Fibroblast of lung (primary cell): Measurements from ENCODE around the gene WRAP73.

Experiments used
- EZH2 ChIP-seq: IDR thresholded peaks from 2 replicates; pipeline ENCODE4 v1.5.1; 2012; ENCODE audit warnings: low read length, control low read depth, mild to moderate bottlenecking; ENCODE audit errors: missing control alignments
- TF ChIP-seq, protein P1 (sequence below), 2 donors: IDR thresholded peaks in 1 of 2; conservative IDR thresholded peaks in 1 of 2; 1 replicate in 1 of 2; 2 replicates in 1 of 2; pipeline ENCODE4 v1.5.1; 2011 to 2012; ENCODE audit warnings: low read length in 2 of 2, control low read depth in 1 of 2, inconsistent platforms in 1 of 2, low read depth in 1 of 2, mild to moderate bottlenecking in 1 of 2

DNA sequence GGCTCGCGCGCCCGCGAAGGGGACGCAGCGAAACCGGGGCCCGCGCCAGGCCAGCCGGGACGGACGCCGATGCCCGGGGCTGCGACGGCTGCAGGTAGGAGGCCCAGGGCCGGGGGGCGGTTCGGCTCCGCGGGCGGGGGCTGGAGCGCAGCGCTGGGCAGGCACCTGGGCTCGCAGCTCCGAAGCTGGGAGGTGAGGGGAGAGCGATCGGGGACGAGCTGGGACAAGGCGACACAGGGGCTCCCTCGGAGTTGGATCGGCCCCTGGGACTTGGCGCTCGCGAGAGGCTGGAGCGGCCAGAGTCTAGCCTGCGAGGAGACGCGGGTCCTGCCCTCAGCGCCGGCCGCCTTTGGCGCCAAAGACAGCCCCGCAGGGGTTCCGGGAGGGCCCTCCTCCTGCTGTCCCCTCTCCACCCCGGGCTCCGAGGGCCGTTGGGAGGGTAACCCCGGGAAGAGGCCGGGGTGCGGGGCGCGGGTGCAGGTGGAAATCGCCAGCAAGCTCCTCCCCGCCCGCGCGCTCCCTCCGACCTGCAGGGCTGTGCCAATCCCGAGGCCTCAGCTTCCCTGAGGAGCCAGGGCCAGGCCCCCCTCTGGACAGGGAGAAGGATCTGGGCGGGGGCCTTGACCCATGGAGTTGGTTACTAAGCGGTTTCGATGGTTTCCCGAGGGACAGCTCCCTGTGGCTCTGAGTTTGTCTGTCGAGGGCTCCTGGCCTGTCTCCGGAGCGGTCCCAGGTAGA lies 2.8 kb upstream of the WRAP73 start:
- TF ChIP-seq, protein P1, sequence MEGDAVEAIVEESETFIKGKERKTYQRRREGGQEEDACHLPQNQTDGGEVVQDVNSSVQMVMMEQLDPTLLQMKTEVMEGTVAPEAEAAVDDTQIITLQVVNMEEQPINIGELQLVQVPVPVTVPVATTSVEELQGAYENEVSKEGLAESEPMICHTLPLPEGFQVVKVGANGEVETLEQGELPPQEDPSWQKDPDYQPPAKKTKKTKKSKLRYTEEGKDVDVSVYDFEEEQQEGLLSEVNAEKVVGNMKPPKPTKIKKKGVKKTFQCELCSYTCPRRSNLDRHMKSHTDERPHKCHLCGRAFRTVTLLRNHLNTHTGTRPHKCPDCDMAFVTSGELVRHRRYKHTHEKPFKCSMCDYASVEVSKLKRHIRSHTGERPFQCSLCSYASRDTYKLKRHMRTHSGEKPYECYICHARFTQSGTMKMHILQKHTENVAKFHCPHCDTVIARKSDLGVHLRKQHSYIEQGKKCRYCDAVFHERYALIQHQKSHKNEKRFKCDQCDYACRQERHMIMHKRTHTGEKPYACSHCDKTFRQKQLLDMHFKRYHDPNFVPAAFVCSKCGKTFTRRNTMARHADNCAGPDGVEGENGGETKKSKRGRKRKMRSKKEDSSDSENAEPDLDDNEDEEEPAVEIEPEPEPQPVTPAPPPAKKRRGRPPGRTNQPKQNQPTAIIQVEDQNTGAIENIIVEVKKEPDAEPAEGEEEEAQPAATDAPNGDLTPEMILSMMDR (conservative IDR thresholded peaks at IDR 0.05 in 1 of 2, IDR thresholded peaks at IDR 0.05 in 1 of 2; ENCODE audit: low read depth in 1 of 2, low read length in 2 of 2): no peak
- no peak for TF ChIP-seq EZH2
